Measurements from ENCODE around the gene SRC. TPM values are rescaled to one million over a fixed set of nuclear protein-coding genes. Genes with fewer than 3 reads are reported as not detected.

SRC gene
- total RNA-seq, 8 experiments from 2014 or later: 13.5 to 31.4 (median 17.7) TPM

GRCh38 chr20:37308086-37309050 lies 37.6 kb upstream of the SRC start:
- Histone ChIP-seq H3K27ac (no peak overlapping the region), H3K4me3 (no peak overlapping the region), H3K4me1 (replicated peaks in 1 of 2) (peaks cover 0 to 15% of the 10 kb centered on the region in 2 donors)
- WGBS, 10 experiments: 67 to 100% (median 85%) methylated on average over 1 to 6 of the region's 8 CpGs; no CpG with 5 or more reads in 2 of the 10 experiments
- no peak for ATAC-seq (replicated peaks in 6 of 8)
- in situ Hi-C loops (cut with MboI; ENCODE audit: low pct_unique_long_range_greater_than_20kb in 2 of 9, low sequenced_read_pairs in 9 of 9, unreplicated experiment in 9 of 9): no loop called here

- WGBS, 10 experiments: 82 to 100% (median 100%) methylated on average over 2 to 5 of the region's 6 CpGs; no CpG with 5 or more reads in 5 of the 10 experiments
- peaks cover 0 to 15% of the 10 kb centered on the region in 2 donors for H3K4me1 ChIP-seq (replicated peaks in 1 of 2)
- H3K27ac ChIP-seq: peak overlapping the region in 1 of 2 donors; percentile 44
- in situ Hi-C loops (cut with MboI; ENCODE audit: low pct_unique_long_range_greater_than_20kb in 2 of 9, low sequenced_read_pairs in 9 of 9, unreplicated experiment in 9 of 9): no loop called here
- no peak for ATAC-seq (replicated peaks in 6 of 8)
- no peak overlapping the region for H3K4me3 ChIP-seq
Measured at GRCh38 chr20:37309290-37309689, 36.6 kb upstream of the SRC start.

- ATAC-seq (replicated peaks in 6 of 8): peak in 1 of 8 experiments; percentile 12
- Histone ChIP-seq H3K4me1 (replicated peaks in 1 of 2) (peaks cover 0 to 15% of the 10 kb centered on the region in 2 donors), H3K27ac (peak overlapping the region; percentile 36 to 44), H3K4me3 (no peak overlapping the region)
- WGBS, 10 experiments: 64 to 100% (median 95%) methylated on average over 1 to 8 of the region's 16 CpGs; no CpG with 5 or more reads in 2 of the 10 experiments
- in situ Hi-C loops (cut with MboI; ENCODE audit: low pct_unique_long_range_greater_than_20kb in 2 of 9, low sequenced_read_pairs in 9 of 9, unreplicated experiment in 9 of 9): no loop called here
Measured at GRCh38 chr20:37309936-37310590, 35.9 kb upstream of the SRC start.

DNA sequence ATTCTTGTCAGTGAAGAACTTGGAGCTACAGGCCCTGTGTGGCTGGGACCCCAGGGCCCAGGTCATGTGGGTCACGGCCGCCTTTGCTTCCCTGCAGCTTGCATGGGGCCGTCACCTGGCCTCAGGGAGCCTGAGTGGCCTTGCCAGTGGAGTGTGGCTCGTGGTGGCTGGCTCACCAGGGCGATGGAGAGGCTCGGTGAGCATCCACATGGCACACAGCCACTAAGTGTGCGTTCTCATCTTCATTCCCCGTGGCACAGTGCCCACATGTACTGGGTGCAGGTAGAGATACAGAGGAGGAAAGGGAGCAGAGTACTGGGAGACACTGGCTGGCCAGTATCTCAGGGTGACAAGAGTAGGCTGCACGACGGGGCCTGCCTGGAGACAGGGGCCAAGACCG lies 35.0 kb upstream of the SRC start:
- Histone ChIP-seq H3K4me3 (no peak overlapping the region), H3K27ac (peak overlapping the region in 1 of 2 donors; percentile 21), H3K4me1 (replicated peaks in 1 of 2) (peaks cover 0 to 15% of the 10 kb centered on the region in 2 donors)
- in situ Hi-C loops (cut with MboI; ENCODE audit: low pct_unique_long_range_greater_than_20kb in 2 of 9, low sequenced_read_pairs in 9 of 9, unreplicated experiment in 9 of 9): no loop called here
- 71 to 100% (median 89%) methylated on average over 1 to 7 of the region's 11 CpGs; no CpG with 5 or more reads in 6 of the 10 experiments for whole genome bisulfite sequencing, 10 experiments
- no peak for ATAC-seq (replicated peaks in 6 of 8)

DNA sequence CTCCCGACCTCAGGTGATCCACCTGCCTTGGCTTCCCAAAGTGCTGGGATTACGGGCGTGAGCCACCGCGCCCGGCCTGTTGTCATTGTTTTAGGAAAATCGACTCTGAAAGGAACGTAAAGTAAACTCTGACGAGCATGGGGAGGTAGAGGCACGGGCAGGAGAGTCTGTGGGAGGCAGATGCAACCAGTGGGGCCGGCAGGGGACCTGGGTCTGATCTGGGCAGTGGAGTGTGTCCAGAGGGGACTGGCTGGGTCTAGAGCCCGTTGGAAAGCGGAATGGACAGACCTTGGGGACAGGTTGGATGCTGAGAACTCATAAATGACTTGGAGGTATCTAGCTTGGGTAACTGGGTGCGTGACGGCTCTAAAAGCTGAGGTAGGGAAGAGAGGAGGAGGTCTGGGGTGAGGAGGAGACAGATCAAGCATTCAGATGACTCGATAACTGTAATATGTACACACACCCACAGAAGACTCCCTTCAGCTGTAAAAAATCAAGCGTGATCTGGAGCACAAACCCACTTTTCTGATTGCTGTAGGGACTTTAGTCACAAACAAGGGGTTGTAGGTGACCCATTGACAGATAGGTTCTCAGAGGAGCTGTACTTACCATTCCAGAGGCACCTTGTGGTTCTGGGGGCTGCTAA lies 34.1 kb upstream of the SRC start:
- Histone ChIP-seq H3K4me3 (no peak overlapping the region), H3K4me1 (replicated peaks in 1 of 2) (peaks cover 0 to 15% of the 10 kb centered on the region in 2 donors), H3K27ac (no peak overlapping the region)
- 45 to 100% (median 90%) methylated on average over 1 to 15 of the region's 17 CpGs; no CpG with 5 or more reads in 2 of the 10 experiments for WGBS, 10 experiments
- in situ Hi-C loops (cut with MboI; ENCODE audit: low pct_unique_long_range_greater_than_20kb in 2 of 9, low sequenced_read_pairs in 9 of 9, unreplicated experiment in 9 of 9): no loop called here
- peak in 2 of 8 experiments; percentile 50 to 65 for ATAC-seq (replicated peaks in 6 of 8)

DNA sequence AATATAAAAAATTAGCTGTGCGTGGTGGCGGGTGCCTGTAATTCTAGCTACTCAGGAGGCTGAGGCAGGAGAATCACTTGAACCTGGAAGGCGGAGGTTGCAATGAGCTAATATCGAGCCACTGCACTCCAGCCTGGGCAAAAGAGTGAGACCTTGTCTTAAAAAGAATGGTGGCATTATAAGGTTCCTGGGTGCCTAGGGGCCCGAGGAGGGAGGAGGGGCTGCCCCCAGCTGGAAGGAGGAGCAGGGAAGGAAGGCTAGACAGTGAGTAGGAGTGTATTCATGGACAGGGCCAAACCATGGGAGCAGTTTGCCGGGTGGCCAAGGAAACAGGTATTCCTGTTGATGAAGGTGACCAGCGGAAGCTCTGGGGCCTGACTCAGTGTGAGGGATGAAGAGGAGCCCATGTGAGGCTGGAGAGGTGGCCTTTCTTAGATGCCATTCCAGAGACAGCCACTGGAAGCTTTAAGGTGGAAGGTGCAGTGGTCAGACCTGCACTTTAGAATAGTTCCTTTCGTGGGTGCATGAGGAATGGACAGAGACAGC lies 32.3 kb upstream of the SRC start:
- ATAC-seq (replicated peaks in 6 of 8): no peak
- in situ Hi-C loops (cut with MboI; ENCODE audit: low pct_unique_long_range_greater_than_20kb in 2 of 9, low sequenced_read_pairs in 9 of 9, unreplicated experiment in 9 of 9): no loop called here
- H3K27ac ChIP-seq: no peak overlapping the region
- 79 to 100% (median 92%) methylated on average over 2 to 6 of the region's 8 CpGs; no CpG with 5 or more reads in 3 of the 10 experiments for WGBS, 10 experiments
- no peak overlapping the region for H3K4me3 ChIP-seq
- H3K4me1 ChIP-seq (replicated peaks in 1 of 2): peaks cover under 1 to 18% of the 10 kb centered on the region in 2 donors

GRCh38 chr20:37314099-37314498 lies 31.8 kb upstream of the SRC start:
- Histone ChIP-seq H3K27ac (no peak overlapping the region), H3K4me3 (no peak overlapping the region), H3K4me1 (replicated peaks in 1 of 2) (peaks cover 5 to 23% of the 10 kb centered on the region in 2 donors)
- 40 to 100% (median 78%) methylated on average over 1 to 3 of the region's 4 CpGs; no CpG with 5 or more reads in 6 of the 10 experiments for WGBS, 10 experiments
- ATAC-seq (replicated peaks in 6 of 8): no peak
- in situ Hi-C loops (cut with MboI; ENCODE audit: low pct_unique_long_range_greater_than_20kb in 2 of 9, low sequenced_read_pairs in 9 of 9, unreplicated experiment in 9 of 9): no loop called here

- no peak for ATAC-seq (replicated peaks in 6 of 8)
- 0 to 100% (median 76%) methylated on average over 1 to 3 of the region's 7 CpGs; no CpG with 5 or more reads in 5 of the 10 experiments for WGBS, 10 experiments
- Histone ChIP-seq H3K4me3 (no peak overlapping the region), H3K27ac (no peak overlapping the region), H3K4me1 (replicated peaks in 1 of 2) (peaks cover 9 to 27% of the 10 kb centered on the region in 2 donors)
- in situ Hi-C loops (cut with MboI; ENCODE audit: low pct_unique_long_range_greater_than_20kb in 2 of 9, low sequenced_read_pairs in 9 of 9, unreplicated experiment in 9 of 9): no loop called here
Measured at GRCh38 chr20:37314617-37315016, 31.3 kb upstream of the SRC start.

- in situ Hi-C loops (cut with MboI; ENCODE audit: low pct_unique_long_range_greater_than_20kb in 2 of 9, low sequenced_read_pairs in 9 of 9, unreplicated experiment in 9 of 9): no loop called here
- Histone ChIP-seq H3K27ac (no peak overlapping the region), H3K4me1 (replicated peaks in 1 of 2) (peaks cover 9 to 23% of the 10 kb centered on the region in 2 donors), H3K4me3 (no peak overlapping the region)
- peak in 1 of 8 experiments; percentile 4 for ATAC-seq (replicated peaks in 6 of 8)
- WGBS, 10 experiments: 53 to 100% (median 88%) methylated on average over 1 to 9 of the region's 12 CpGs; no CpG with 5 or more reads in 3 of the 10 experiments
Measured at GRCh38 chr20:37315021-37315451, 30.9 kb upstream of the SRC start.

DNA sequence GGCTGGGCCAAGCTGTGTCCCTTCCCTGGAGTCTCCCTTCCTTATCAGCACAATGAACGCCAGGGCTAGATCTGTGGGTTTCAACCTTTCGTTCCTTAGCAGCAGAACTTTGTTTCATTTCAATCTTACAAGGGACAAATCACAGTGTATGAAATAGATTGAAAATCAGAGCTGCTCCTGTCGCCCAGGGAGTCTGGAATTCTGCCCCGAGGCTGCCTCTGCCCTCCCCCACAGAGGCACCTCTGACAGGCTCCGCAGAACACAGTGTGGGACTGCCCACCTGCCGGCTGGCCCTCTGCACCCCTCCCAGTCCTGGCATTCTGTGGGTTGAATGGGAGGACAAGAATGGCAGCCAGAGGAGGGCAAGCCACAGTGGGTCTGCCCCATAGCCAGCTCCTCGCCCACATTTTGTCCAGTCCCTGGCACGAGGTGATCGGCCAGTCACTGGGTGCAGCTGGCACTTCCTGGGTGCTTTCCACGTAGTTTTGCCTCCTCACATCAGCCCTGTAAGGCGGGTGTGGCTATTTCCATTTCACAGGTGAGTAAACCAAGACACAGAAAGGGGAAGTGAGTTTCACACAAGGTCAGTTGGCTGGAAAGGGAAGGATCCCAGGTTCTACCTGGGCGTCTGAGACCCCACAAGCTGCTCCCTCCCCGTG lies 30.4 kb upstream of the SRC start:
- H3K27ac ChIP-seq: no peak overlapping the region
- in situ Hi-C loops (cut with MboI; ENCODE audit: low pct_unique_long_range_greater_than_20kb in 2 of 9, low sequenced_read_pairs in 9 of 9, unreplicated experiment in 9 of 9): no loop called here
- H3K4me3 ChIP-seq: no peak overlapping the region
- WGBS, 10 experiments: 75 to 100% (median 81%) methylated on average over 1 to 5 of the region's 13 CpGs; no CpG with 5 or more reads in 7 of the 10 experiments
- peaks cover 9 to 18% of the 10 kb centered on the region in 2 donors for H3K4me1 ChIP-seq (replicated peaks in 1 of 2)
- no peak for ATAC-seq (replicated peaks in 6 of 8)

DNA sequence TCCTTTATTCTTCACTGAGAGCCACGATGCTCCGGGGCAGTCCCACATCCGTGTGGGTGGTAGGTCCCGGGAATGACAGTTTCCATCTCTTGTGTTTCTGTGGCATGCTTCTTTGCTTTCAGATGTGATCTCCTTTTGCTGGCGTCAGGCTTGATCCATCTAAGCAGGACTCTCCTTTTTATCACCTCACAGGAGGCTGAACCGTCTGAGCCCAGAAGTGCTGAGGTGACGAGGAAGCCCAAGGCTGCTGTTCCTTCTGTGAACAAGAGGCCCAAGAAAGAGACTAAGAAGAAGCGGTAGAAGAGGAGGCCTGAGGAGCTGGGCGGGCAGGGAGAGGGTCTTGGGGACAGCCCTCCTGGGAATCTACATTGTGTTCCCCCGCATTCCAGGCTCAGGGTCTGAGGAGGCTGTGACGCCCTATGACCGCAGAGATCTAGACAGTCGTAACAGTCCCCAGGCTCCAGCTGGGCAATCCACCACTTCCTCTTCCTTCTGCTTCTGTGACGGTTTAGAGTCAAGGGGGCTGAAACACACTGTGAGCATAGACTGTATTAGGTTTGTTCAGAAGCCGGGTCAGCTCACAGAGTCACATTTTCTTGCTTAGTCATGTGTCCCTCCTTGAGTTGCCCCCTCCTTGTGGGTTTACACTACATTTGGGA lies 29.7 kb upstream of the SRC start:
- Histone ChIP-seq H3K27ac (no peak overlapping the region), H3K4me1 (replicated peaks in 1 of 2) (peaks cover 9 to 14% of the 10 kb centered on the region in 2 donors), H3K4me3 (no peak overlapping the region)
- in situ Hi-C loops (cut with MboI; ENCODE audit: low pct_unique_long_range_greater_than_20kb in 2 of 9, low sequenced_read_pairs in 9 of 9, unreplicated experiment in 9 of 9): no loop called here
- 93 to 100% (median 100%) methylated on average over 2 to 5 of the region's 15 CpGs; no CpG with 5 or more reads in 5 of the 10 experiments for WGBS, 10 experiments
- ATAC-seq (replicated peaks in 6 of 8): peak in 1 of 8 experiments; percentile 22

Data from motor neuron (in vitro differentiated cells).